PC-3 (cell line): ENCODE measurements around the gene USP38. TPM values are rescaled to one million over a fixed set of nuclear protein-coding genes. Genes with fewer than 3 reads are reported as not detected.
A peak's percentile ranks its signal among the peaks of the same experiment; 100 is the strongest.

ENCODE experiments used
- ATAC-seq: fragments of 200-7000 bp; cut with Tn5 transposase; 2 replicates; pipeline ENCODE4 v1.9.1; 2020; ENCODE audit warnings: mild to moderate bottlenecking, moderate library complexity
- BruUV-seq: library from RNA; stranded (reverse); fragments of 400-500 nt; replicated peaks from 2 replicates; lab custom pipeline; 2021; lab: Mats Ljungman, UMichigan
- CTCF ChIA-PET: fragments of 300-600 bp; sonication (Branson Sonifier 250); formaldehyde crosslinking; loops from one replicate; lab custom pipeline; 2022; ENCODE audit warnings: antibody characterized with exemption; lab: Charles Lee
- POLR2A ChIA-PET: fragments of 300-600 bp; sonication (Branson Sonifier 250); formaldehyde crosslinking; loops from one replicate; lab custom pipeline; 2022; ENCODE audit warnings: antibody characterized with exemption; ENCODE audit not compliant: unreplicated experiment; lab: Charles Lee
- DNase-seq: peaks from one replicate; pipeline ENCODE4 v3.0.0-alpha.2; 2015
- H2AFZ ChIP-seq: fragments of 300-600 bp; sonication (generic); 2 replicates; pipeline ENCODE4 v1.6.0; 2016; ENCODE audit warnings: antibody characterized with exemption, low read length
- H3F3A ChIP-seq: fragments of 300-600 bp; sonication (generic); one replicate; pipeline ENCODE4 v1.6.0; 2017; ENCODE audit warnings: antibody characterized with exemption, low read length, control low read depth, mild to moderate bottlenecking; ENCODE audit not compliant: unreplicated experiment
- H3K27ac ChIP-seq: fragments of 300-600 bp; sonication (generic); 2 replicates; pipeline ENCODE4 v1.5.1; 2016; ENCODE audit warnings: mild to moderate bottlenecking, low read length
- H3K27me3 ChIP-seq: fragments of 300-600 bp; sonication (generic); 2 replicates; pipeline ENCODE4 v1.6.1; 2016; ENCODE audit warnings: low read length, mixed read lengths
- H3K36me3 ChIP-seq: fragments of 300-600 bp; sonication (generic); 2 replicates; pipeline ENCODE4 v1.6.1; 2016; ENCODE audit warnings: low read depth, mixed run types, low read length, mixed read lengths
- H3K4me1 ChIP-seq: fragments of 300-600 bp; sonication (generic); 2 replicates; pipeline ENCODE4 v1.5.1; 2016; ENCODE audit warnings: low read length; ENCODE audit not compliant: insufficient read depth
- H3K4me2 ChIP-seq: fragments of 300-600 bp; sonication (generic); 2 replicates; pipeline ENCODE4 v1.6.0; 2016; ENCODE audit warnings: low read length
- H3K4me3 ChIP-seq: fragments of 300-600 bp; sonication (generic); 2 replicates; pipeline ENCODE4 v1.5.1; 2016; ENCODE audit warnings: mild to moderate bottlenecking, low read length, mixed read lengths
- H3K79me2 ChIP-seq: fragments of 300-600 bp; sonication (generic); 2 replicates; pipeline ENCODE4 v1.6.1; 2017; ENCODE audit warnings: low read length, mixed read lengths
- H3K9ac ChIP-seq: fragments of 300-600 bp; sonication (generic); 2 replicates; pipeline ENCODE4 v1.6.0; 2016; ENCODE audit warnings: mild to moderate bottlenecking, low read length
- H3K9me2 ChIP-seq: fragments of 300-600 bp; sonication (generic); replicated peaks from 2 replicates; pipeline ENCODE4 v1.6.1; 2016; ENCODE audit warnings: mixed run types, low read length, mixed read lengths
- H3K9me3 ChIP-seq: fragments of 300-600 bp; sonication (generic); 2 replicates; pipeline ENCODE4 v1.6.1; 2016; ENCODE audit warnings: low read length, mixed read lengths
- H4K20me1 ChIP-seq: fragments of 300-600 bp; sonication (generic); 2 replicates; pipeline ENCODE4 v1.6.1; 2016; ENCODE audit warnings: low read length, mixed read lengths
- EZH2 ChIP-seq: fragments of 300-600 bp; sonication (generic); IDR thresholded peaks from one replicate; pipeline ENCODE4 v1.6.1; 2017; ENCODE audit warnings: antibody characterized with exemption, mild to moderate bottlenecking, low read length; ENCODE audit not compliant: unreplicated experiment
- EZH2phosphoT487 ChIP-seq: fragments of 300-600 bp; sonication (generic); IDR thresholded peaks from 2 replicates; pipeline ENCODE4 v1.6.1; 2018; ENCODE audit warnings: mild to moderate bottlenecking, antibody characterized with exemption, low read length, borderline replicate concordance
- intact Hi-C: fragments of 100-400 bp; cut with micrococcal nuclease; formaldehyde crosslinking; loops from 2 replicates; pipeline ENCODE4 v1.9.0; 2023
- total RNA-seq: library from RNA; depleted of rRNA; stranded (reverse); fragments of >200 nt; gene quantifications from 2 replicates; pipeline ENCODE4 v1.2.3, GENCODE V29; 2014
- TF ChIP-seq, protein P1 (sequence below): fragments of 300-600 bp; sonication (generic); conservative IDR thresholded peaks from 2 replicates; pipeline ENCODE4 v1.5.1; 2017; ENCODE audit warnings: antibody characterized with exemption, low read depth, mild to moderate bottlenecking, low read length

USP38 gene
- total RNA-seq, 1 experiment from 2014 or later, result 21.5 TPM

- Histone ChIP-seq H3K9ac (no peak overlapping the region), H3K36me3 (peaks cover 54% of the 10 kb centered on the region), H3K4me2 (no peak overlapping the region), H3F3A (peaks cover 4% of the 10 kb centered on the region), H3K4me3 (no peak overlapping the region), H3K27ac (no peak overlapping the region), H3K9me3 (no peaks in the 10 kb centered on the region), H3K27me3 (no peaks in the 10 kb centered on the region), H3K9me2 (no peaks in the 10 kb centered on the region), H2AFZ (no peak overlapping the region), H3K79me2 (no peaks in the 10 kb centered on the region), H4K20me1 (no peaks in the 10 kb centered on the region), H3K4me1 (no peaks in the 10 kb centered on the region)
- ATAC-seq (no peak), DNase-seq (no peak)
- TF ChIP-seq, protein P1, sequence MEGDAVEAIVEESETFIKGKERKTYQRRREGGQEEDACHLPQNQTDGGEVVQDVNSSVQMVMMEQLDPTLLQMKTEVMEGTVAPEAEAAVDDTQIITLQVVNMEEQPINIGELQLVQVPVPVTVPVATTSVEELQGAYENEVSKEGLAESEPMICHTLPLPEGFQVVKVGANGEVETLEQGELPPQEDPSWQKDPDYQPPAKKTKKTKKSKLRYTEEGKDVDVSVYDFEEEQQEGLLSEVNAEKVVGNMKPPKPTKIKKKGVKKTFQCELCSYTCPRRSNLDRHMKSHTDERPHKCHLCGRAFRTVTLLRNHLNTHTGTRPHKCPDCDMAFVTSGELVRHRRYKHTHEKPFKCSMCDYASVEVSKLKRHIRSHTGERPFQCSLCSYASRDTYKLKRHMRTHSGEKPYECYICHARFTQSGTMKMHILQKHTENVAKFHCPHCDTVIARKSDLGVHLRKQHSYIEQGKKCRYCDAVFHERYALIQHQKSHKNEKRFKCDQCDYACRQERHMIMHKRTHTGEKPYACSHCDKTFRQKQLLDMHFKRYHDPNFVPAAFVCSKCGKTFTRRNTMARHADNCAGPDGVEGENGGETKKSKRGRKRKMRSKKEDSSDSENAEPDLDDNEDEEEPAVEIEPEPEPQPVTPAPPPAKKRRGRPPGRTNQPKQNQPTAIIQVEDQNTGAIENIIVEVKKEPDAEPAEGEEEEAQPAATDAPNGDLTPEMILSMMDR, result no peak
- TF ChIP-seq EZH2phosphoT487 (no peak), EZH2 (no peak)
- intact Hi-C loops, result no loop called here
- ChIA-PET CTCF (no interaction called here), POLR2A (no interaction called here)
- BruUV-seq, result no TSS peak
Measured at GRCh38 chr4:143199503-143199902, 14.8 kb downstream of the USP38 start.

GRCh38 chr4:143202824-143203223, 18.1 kb downstream of the USP38 start:
- no peak overlapping the region for H3K4me3 ChIP-seq
- ChIA-PET CTCF (no interaction called here), POLR2A (no interaction called here)
- no peaks in the 10 kb centered on the region for H4K20me1 ChIP-seq
- no peak for TF ChIP-seq EZH2
- no peak for TF ChIP-seq EZH2phosphoT487
- TF ChIP-seq, protein P1, result peak; percentile 74
- intact Hi-C loops, result loop anchor here (1.0 to 2.0 kb wide), 2 partner anchors 172 to 279 kb away; no protein-coding TSS in a partner anchor
- no peak overlapping the region for H2AFZ ChIP-seq
- H3F3A ChIP-seq, result peaks cover 4% of the 10 kb centered on the region
- no TSS peak for BruUV-seq
- ATAC-seq, result no peak; the same call in 1 of the 2 replicates
- H3K4me2 ChIP-seq, result no peak overlapping the region
- no peaks in the 10 kb centered on the region for H3K79me2 ChIP-seq
- no peaks in the 10 kb centered on the region for H3K9me2 ChIP-seq
- H3K27ac ChIP-seq, result no peak overlapping the region
- H3K27me3 ChIP-seq, result no peaks in the 10 kb centered on the region
- no peak overlapping the region for H3K9ac ChIP-seq
- DNase-seq, result peak; percentile 63
- H3K36me3 ChIP-seq, result peaks cover 51% of the 10 kb centered on the region
- no peaks in the 10 kb centered on the region for H3K9me3 ChIP-seq
- H3K4me1 ChIP-seq, result no peaks in the 10 kb centered on the region

- Histone ChIP-seq H4K20me1 (no peaks in the 10 kb centered on the region), H2AFZ (no peak overlapping the region), H3K9me3 (no peaks in the 10 kb centered on the region), H3K79me2 (no peaks in the 10 kb centered on the region), H3K4me2 (no peak overlapping the region), H3K9ac (no peak overlapping the region), H3K27me3 (no peaks in the 10 kb centered on the region), H3K36me3 (peaks cover 46% of the 10 kb centered on the region), H3K9me2 (no peaks in the 10 kb centered on the region), H3K27ac (no peak overlapping the region), H3K4me1 (no peaks in the 10 kb centered on the region), H3F3A (peaks cover 4% of the 10 kb centered on the region), H3K4me3 (no peak overlapping the region)
- BruUV-seq, result no TSS peak
- intact Hi-C loops, result loop anchor here (1.0 to 2.0 kb wide), 2 partner anchors 171 to 279 kb away; no protein-coding TSS in a partner anchor
- ATAC-seq (no peak), DNase-seq (no peak)
- TF ChIP-seq EZH2phosphoT487 (no peak), EZH2 (no peak)
- TF ChIP-seq, protein P1, result no peak
- POLR2A ChIA-PET, result no interaction called here
- CTCF ChIA-PET, result no interaction called here
Measured at GRCh38 chr4:143203577-143203976, 18.9 kb downstream of the USP38 start.
